Hindlimb muscle (tissue), 1 donor: ENCODE results near the gene PHF20. TPM values are rescaled to one million over a fixed set of nuclear protein-coding genes. Genes with fewer than 3 reads are reported as not detected.
"Not testable (repeated sequence)": the region's sequence is repeated elsewhere in the genome, so short reads cannot be mapped to it uniquely, and the experiment has no call there.

Experiments
- DNase-seq: peaks from one replicate; pipeline ENCODE4 v3.0.0-alpha.2; 2013
- polyA plus RNA-seq: library from polyadenylated mRNA; unstranded; fragments of 120-200 nt; gene quantifications from one replicate; pipeline ENCODE4 v1.2.1, GENCODE V29; 2013; ENCODE audit not compliant: insufficient read length

PHF20 gene
- polyA plus RNA-seq = 29.4 TPM

DNA sequence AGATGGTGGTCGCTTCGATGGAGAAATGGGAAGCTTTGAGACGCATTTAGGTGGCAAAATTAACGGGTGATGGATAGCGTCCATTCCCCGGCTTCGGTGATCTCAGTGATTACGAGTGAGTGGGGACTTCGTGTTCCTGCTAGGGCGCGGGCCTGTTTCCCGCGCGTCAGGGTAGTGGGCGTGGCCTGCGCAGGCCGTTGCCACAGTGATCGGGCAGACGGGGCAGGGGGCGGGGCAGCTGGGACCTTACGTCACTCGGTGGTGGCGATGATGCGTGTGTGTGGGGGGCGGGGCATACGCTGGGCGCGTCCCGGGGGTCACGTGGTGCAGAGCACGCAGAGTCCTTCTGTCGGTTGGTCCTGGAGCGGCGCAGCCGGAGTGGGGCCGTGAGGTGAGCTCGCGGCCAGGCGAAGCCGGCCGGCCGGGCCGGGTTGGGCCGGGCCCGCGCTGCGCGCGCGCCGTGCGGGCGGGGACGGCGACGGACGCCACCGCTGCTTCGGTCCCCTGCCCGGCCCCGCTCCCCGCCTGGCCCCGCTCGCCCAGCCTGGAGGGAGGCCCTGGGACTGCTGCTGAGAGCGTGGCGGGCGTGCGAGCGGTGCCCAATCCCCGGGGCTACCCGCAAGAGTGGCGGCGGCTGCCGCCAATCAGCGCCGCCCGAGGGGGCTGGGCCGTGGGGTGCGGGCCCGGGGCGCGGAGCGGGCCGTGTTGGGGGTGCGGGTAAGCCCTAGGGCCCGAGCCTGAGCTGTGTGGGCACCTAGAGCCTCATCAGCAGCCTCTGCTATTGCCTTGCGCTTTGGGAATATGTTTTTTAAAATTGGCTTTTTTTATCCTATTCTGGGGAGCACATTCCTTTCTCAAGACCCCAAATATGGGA, at the start of gene PHF20:
Gene PHF20 (plus strand): TSS at position 327 of the 874 bp plus-strand sequence. CDS start 29,508 bp downstream, outside the sequence.
- peak; percentile 98 for DNase-seq

DNA sequence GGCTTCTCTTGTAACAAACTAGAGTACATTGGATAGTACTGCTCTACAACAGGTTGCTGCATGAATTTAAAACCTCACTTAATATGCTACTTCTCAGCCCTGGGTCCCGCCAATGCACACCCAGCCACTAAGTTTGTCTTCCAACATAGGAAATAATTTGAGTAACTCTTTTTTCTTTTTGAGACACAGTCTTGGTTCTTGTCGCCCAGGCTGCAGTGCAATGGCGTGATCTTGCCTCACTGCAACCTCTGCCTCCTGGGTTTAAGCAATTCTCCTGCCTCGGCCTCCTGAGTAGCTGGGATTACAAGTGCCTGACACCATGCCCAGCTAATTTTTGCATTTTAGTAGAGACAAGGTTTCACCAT, 48.6 kb upstream of the PHF20 start:
- not testable (repeated sequence) for DNase-seq

DNA sequence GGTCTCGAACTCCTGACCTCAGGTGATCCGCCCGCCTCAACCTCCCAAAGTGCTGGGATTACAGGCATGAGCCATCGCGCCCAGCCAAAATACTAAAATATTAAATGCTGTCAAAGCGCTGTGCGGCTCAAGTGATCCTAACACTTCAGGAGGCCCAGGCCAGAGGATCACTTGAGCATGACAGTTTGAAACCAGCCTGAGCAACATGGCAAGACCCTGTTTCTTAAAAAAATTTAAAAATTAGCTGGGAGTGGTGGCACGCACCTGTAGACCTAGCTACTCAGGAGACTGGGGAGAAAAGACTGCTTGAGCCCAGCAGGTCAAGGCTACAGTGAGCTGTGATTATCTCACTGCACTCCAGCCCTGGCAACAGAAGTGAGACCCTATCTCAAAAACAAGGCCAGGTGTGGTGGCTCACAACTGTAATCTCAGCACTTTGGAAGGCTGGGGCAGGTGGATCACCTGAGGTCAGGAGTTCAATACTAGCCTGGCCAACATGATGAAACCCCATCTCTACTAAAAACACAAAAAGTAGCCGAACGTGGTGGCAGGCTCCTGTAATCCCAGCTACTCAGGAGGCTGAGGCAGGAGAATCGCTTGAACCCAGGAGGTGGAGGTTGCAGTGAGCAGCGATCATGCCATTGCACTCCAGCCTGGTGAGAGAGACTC, 48.0 kb upstream of the PHF20 start:
- not testable (repeated sequence) for DNase-seq

DNA sequence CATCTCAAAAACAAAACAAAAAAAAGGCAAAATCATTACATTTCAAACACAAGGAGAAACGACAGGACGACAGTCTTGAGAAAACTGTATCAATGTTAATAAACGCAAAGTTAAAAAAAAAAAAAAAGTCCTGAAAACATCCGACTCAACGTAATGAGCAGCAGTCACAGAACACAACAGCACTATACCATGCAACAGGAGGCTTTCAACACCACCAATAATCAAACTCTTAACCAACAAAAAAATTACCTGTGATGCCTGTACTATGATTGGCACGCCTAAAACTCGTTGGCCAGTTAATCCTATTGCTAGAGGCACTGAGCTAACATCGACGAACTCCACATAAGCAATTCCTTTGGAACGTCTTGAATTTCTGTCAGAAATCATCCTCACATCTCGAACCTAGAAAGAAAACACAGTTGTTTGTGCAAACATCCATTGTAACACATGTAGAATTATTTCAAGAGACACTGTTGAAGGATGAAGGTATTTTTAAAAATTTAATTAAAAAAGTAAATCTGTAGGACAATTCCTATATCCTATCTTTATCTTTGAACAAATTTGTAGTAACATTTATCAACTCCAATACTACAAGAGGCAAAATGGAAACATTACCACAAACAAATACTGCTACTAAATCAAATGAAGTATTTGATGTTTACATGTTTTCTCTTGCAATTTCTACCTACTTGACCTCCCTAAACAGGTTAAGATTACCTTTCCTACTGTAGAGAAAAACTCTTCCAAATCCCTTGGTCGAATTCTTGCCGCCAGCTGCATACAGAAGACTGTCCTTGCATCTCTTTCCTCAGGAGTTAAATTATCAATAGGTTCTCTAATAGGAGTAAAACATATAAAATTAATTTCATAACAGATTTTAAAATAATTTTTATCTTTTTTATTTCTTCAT, 47.2 kb upstream of the PHF20 start:
- DNase-seq = no peak

DNA sequence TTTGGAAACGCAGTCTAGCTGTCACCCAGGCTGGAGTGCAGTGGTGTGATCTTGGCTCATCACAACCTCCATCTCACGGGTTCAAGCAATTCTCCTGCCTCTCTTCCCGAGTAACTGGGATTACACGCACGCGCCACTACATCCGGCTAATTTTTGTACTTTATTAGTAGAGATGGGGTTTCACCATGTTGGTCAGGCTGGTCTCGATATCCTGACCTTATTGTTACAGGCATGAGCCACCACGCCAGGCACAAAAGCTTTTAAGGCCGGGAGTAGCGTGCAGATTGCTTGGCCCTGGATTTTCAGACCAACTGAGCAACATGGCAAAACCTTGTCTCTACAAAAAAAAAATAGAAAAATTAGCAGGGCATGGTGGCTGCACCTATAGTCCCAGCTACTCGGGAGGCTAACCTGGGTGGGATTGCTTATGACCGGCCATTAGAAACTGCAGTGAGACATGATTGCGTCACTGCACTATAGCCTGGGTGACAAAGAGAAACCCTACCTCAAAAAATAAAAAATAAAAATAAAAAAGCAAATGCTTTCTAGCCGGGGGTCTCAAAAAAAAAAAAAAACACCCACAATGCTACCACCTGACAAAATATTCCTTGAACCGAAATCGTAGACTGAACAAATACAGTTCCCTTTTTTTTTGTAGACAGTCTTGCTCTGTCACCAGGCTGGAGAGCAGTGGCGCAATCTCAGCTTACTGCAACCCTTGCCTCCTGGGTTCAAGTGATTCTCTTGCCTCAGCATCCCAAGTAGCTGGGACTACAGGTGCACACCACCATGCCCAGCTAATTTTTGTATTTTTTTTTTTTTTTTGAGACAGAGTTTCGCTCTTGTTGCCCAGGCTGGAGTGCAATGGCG, 44.7 kb upstream of the PHF20 start:
- no peak for DNase-seq

DNA sequence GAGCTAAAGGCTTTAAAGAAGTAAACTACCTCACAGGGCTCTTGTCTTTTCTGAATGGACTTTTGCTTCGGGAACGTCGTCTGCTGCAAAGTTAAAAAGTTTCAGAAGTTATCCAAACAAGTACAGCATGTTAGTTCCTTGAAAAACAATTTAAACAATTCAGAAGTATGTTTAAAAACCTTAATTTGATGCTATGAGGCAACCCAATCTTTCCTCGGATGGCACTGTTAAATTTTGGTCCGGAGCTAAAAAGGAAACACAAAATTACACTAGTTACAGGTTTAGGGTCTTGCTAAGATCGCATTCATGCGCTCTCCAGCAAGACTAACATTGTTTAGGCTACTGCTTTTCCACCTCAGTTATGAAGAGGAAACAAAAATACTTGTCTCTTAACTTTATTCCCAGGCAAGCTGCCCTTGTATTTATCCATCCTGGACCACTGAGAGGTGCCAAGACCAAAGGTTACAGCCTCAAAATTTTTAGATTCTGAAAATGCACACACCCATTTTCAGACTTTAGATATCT, 42.5 kb upstream of the PHF20 start:
- DNase-seq = no peak

DNA sequence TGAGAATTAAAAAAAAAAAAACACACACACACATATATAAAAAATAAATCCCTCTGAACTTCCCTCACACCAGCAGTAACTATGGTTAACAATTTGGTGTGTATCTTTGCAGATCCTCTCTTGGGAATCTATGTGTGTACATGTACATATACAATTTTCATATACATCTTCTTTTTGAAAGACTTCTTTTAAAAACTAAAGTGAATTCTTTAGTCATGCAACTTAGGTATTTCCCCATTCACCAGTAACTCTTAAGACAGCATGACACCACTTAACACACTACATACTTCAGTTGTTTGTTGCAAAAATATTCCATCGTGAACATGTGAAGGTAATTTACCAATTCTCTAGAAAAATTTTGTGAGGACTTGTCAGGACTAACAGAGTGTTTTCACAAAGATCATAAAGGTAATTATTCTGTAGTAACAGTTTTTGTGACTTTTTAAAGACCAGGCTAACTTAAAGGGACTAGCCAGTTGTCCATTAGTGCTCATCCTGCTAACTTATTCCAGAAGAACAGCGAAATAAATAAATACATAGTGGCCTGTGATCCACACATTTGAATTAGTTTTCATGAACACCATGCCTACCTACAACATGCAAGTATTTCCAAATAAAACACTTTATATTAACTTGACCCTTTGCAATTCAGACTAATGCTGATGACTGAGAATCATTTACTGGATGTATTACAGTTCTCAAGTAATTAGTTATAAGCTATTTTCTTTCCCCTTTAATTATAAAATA, 41.8 kb upstream of the PHF20 start:
- no peak for DNase-seq

DNA sequence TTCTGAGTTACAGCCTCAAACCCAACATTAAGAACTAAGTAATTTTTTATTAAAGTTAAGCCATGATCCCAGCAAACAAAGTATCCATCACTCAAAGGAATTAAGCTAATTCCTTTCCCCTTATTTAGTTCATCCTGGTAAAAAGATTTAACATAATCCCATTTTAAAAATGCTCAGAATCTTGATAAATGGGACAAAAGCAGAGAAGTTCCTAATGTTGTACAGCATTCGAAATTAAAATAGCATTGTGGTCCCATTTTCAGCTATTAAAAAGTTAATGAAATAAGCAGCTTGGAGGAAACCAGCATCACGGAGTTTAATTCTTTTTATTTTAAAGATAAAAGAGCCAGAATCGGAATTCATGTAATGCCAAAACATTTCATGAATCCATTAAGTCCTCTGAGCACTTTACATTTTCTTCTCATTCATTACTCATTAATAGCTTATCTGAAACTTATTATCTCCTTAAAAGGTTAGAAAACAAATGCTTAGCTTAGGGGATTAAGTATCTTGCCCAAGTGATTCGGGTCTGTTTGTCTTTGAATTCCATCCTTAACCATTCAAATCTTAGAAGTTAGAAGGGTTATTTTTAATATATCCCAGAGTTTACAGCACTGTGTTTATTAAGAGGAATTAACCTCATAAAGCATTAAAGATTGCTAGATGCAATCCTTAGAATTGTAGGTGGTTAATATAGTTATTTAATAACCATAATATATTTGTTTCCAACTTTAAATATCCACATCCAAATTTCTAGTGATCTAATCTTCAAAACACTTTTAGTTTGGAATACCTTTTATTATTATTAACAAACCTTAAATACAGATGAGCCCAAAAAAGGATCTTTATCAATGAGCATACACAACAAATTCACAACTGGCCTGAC, 41.0 kb upstream of the PHF20 start:
- DNase-seq = no peak

DNA sequence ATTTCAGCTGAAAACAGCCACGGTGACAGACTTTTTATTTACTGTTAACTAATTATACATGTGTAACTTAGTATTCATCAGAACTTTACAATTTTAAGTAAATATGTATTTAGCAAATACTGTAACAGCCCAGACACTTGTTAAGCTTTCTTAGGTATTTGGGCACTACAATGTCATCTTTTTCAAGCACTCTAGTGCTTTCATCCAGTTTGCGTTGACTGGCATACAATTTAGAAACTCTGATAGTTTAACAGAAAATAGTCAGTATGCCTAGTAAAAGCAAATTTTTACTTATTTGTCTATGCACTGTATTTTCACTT, 40.4 kb upstream of the PHF20 start:
- no peak for DNase-seq

DNA sequence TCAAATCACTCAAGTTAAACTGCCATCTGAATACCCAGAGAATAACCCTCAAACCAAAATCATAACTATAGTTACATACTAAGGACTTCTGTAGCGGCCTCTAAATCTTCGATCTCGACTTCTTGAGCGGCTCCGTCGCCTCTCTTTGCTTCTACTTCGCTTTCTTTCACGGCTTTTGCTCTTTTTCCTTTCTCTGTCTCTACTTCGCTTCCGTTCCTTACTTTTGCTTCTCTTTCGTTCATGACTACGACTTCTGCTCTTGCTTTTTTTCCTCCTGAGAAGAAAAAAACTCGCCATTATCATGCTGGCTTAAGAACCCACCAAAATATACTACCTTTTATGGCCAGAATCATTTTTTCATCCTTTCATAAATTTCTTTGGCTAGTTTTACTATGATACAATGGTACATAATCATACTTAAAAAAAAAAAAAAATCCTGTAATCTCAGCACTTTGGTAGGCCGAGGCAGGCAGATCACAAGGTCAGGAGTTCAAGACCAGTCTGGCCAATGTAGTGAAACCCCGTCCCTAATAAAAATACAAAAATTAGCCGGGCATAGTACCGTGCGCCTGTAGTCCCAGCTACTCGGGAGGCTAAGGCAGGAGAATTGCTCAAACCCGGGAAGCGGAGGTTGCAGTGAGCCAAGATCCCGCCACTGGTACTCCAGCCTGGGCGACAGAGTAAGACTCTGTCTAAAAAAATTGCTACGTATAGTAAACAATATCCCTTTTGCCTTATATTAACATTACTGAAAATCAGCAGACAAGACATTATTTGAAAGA, 39.8 kb upstream of the PHF20 start:
- DNase-seq = no peak

DNA sequence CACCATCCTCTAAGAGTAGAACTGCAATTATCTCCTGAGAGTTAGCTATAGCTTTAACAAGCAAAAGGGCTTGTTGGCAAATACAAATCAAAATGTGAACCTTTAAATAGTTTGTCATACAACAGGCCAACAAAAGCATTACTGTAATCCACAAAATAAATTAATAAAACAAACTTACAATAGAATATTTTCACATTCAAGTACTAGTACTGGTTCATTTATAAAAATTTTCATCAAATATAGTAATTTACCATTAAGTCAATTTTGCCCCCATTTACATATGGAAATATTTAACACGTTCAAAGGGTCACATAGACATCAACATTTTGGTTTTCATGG, 39.2 kb upstream of the PHF20 start:
- DNase-seq = no peak

DNA sequence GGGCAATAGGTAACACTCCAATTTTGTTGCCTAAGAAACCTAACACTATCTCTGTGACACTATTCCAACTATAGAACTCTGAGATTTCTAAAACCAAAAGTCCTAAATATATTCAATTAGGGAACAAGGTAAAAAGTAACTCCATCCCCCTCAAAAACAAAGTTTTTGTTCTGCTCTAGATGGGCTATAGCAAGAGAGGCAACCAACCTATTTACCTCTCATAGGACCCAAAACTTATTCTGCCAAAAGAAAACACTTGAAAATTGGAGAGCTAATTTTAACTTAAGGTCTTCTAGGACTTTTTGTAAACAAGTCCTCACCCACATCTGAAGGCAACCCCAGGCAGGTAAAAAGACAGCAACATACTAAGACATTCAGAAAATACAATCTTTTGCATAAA, 37.4 kb upstream of the PHF20 start:
- no peak for DNase-seq

DNA sequence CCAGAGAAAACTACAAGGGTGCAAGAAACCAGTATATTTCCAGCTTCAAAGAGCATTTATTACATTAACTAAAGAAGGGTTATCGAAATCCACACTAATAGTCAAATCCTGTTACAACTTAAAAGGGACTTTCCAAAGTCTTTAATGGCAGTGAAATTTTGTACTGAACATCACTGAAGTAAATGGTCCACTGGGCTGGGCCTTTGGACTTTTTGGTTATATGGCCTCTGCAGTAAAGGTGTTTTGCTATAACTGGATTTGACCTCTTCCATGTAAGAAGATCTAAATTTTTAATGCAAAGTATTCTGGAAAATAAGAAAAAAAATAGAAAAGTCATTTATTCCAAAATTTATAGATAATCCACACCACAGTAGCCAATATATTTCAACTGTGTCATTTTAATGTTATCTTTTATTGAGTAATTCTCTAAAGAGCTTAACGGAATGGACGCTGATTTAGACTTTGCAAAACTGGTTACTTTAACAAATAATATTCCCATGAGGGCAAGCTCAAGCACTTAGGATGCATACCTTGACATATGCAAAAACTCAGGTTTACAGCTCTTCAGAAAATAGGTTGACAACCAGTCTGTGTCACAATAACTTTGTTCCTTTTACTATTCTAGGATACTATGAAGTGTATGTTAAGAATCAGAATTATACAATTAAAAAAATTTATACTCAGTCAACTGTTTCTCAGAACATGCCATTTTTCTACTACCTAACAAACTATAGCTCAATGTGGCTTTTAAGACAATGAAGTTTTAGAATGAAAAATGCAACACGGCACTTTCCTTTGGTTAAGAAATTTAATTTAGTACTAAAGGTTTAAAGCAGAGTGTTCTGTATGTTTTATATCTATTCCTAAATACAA, 36.8 kb upstream of the PHF20 start:
- no peak for DNase-seq

DNA sequence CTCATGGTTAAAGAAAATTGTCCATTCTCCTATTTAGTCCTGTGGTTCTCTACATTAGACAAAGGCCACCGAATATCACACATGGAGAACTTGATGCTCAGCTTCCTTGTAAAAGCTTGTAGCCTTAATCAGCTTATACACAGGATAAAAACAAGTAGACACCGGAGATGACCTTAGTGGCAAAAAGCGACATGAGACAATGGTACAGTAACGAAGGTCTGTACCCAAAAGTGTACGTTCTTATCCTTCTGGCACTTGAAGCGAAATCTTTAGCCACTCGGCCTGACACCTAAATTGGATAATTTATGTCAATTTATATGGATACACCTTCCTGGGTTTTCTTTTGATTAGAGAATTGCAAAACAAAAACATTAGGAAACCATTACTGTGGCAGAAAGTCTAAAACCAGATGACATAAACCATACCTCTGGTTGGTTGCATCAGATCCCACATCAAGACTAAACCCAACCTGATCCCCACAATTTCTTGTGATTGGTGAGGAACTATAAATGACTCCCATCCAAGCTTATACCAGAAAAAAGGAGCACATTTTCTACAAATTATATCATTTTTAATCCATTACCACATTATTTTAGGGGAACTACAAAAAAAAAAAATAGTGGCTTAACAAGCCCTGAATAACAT, 35.9 kb upstream of the PHF20 start:
- DNase-seq = no peak

DNA sequence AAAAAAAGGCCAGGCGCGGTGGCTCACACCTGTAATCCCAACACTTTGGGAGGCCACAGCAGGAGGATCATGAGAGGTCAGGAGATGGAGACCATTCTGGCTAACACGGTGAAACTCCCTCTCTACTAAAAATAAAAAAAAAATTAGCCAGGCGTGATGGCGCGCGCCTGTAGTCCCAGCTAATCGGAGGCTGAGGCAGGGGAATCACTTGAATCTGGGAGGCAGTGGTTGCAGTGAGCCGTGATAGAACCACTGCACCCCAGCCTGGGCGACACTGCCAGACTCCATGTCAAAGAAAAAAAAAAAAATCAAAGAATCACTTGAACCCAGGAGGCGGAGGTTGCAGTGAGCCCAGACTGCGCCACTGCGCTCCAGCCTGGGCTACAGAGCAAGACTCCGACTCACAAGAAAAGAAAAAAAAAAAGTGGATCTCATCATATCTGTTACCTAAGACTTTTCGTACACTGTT, 33.9 kb upstream of the PHF20 start:
- DNase-seq = no peak

DNA sequence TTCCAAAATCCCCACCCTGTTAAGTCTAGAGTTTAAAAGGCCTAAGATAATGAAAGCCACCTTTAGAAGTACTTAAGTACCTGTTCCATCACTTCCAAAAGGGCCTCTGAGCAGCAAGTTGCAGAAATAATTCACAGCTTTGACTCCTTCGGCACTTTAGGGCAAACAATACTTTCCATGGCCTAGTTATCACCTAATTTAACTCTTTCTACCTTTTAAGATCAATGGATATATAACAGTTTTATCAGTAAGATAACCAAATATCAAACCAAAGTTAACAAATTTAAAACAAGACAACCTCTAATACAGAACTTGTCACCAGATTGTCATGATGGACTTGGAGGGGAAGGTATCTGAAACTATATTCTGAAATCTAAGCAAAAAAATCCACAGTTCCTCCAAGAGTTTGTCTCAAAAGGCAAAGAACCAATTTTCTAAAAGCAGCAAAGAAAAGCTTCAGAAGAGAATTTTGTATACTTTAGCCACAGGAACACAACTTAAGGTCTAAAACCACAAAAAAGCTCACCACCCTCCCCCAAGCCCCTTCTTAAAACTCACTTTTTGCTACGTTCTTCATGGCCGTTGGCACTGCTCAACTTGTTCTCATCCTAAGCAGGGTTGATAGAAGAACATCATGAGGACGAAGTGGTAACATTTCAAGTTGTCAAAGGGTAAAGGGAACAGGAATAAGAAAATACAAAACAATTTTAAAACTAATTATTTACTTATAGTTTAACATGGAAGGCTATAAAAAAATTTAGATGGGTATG, 33.2 kb upstream of the PHF20 start:
- DNase-seq = no peak
